HL-60 (cell line): Measurements from ENCODE around the gene PRELP.

Experiments used
- GABPA ChIP-seq: IDR thresholded peaks from 2 replicates; pipeline ENCODE4 v1.6.1; 2012; ENCODE audit warnings: low read depth
- POLR2AphosphoS5 ChIP-seq: IDR thresholded peaks from 2 replicates; pipeline ENCODE4 v1.6.1; 2012; ENCODE audit warnings: low read depth
- SPI1 ChIP-seq: IDR thresholded peaks from 2 replicates; pipeline ENCODE4 v1.6.1; 2012; ENCODE audit warnings: low read depth, mild to moderate bottlenecking, borderline replicate concordance
- TF ChIP-seq, protein P1 (sequence below): IDR thresholded peaks from one replicate; pipeline ENCODE4 v1.5.1; 2011; ENCODE audit warnings: low read length, control low read depth, inconsistent platforms; ENCODE audit not compliant: insufficient read depth
- TF ChIP-seq, protein P2 (sequence below): IDR thresholded peaks from 2 replicates; pipeline ENCODE4 v1.6.1; 2012; ENCODE audit warnings: low read depth; ENCODE audit not compliant: insufficient replicate concordance

DNA sequence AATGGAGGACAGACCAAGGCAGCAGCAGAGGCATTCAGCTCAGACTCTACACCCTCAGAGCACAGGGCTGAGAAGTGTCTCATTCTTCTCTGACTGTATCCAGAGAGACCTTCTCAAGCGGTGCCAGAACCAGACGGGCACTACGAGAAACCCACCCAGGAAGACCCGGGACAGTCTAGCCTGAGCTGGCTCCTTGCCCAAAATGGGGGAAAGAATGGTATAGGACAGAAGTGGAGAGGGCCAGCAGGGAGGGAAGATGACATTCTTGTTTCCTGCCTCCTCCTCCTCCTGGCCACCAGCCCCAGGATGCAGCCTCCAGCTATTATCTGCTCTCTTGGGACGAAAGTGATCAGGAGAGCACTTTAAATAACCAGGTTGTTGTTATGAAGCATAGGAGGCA is 22.6 kb upstream of the PRELP start:
- no peak for TF ChIP-seq POLR2AphosphoS5
- TF ChIP-seq, protein P1, sequence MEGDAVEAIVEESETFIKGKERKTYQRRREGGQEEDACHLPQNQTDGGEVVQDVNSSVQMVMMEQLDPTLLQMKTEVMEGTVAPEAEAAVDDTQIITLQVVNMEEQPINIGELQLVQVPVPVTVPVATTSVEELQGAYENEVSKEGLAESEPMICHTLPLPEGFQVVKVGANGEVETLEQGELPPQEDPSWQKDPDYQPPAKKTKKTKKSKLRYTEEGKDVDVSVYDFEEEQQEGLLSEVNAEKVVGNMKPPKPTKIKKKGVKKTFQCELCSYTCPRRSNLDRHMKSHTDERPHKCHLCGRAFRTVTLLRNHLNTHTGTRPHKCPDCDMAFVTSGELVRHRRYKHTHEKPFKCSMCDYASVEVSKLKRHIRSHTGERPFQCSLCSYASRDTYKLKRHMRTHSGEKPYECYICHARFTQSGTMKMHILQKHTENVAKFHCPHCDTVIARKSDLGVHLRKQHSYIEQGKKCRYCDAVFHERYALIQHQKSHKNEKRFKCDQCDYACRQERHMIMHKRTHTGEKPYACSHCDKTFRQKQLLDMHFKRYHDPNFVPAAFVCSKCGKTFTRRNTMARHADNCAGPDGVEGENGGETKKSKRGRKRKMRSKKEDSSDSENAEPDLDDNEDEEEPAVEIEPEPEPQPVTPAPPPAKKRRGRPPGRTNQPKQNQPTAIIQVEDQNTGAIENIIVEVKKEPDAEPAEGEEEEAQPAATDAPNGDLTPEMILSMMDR, result no peak
- TF ChIP-seq, protein P2, sequence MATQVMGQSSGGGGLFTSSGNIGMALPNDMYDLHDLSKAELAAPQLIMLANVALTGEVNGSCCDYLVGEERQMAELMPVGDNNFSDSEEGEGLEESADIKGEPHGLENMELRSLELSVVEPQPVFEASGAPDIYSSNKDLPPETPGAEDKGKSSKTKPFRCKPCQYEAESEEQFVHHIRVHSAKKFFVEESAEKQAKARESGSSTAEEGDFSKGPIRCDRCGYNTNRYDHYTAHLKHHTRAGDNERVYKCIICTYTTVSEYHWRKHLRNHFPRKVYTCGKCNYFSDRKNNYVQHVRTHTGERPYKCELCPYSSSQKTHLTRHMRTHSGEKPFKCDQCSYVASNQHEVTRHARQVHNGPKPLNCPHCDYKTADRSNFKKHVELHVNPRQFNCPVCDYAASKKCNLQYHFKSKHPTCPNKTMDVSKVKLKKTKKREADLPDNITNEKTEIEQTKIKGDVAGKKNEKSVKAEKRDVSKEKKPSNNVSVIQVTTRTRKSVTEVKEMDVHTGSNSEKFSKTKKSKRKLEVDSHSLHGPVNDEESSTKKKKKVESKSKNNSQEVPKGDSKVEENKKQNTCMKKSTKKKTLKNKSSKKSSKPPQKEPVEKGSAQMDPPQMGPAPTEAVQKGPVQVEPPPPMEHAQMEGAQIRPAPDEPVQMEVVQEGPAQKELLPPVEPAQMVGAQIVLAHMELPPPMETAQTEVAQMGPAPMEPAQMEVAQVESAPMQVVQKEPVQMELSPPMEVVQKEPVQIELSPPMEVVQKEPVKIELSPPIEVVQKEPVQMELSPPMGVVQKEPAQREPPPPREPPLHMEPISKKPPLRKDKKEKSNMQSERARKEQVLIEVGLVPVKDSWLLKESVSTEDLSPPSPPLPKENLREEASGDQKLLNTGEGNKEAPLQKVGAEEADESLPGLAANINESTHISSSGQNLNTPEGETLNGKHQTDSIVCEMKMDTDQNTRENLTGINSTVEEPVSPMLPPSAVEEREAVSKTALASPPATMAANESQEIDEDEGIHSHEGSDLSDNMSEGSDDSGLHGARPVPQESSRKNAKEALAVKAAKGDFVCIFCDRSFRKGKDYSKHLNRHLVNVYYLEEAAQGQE, result no peak
- TF ChIP-seq SPI1, result no peak
- no peak for TF ChIP-seq GABPA
